ENCODE data around the gene SORBS1.
A peak's percentile ranks its signal among the peaks of the same experiment; 100 is the strongest.

SORBS1 gene

DNA sequence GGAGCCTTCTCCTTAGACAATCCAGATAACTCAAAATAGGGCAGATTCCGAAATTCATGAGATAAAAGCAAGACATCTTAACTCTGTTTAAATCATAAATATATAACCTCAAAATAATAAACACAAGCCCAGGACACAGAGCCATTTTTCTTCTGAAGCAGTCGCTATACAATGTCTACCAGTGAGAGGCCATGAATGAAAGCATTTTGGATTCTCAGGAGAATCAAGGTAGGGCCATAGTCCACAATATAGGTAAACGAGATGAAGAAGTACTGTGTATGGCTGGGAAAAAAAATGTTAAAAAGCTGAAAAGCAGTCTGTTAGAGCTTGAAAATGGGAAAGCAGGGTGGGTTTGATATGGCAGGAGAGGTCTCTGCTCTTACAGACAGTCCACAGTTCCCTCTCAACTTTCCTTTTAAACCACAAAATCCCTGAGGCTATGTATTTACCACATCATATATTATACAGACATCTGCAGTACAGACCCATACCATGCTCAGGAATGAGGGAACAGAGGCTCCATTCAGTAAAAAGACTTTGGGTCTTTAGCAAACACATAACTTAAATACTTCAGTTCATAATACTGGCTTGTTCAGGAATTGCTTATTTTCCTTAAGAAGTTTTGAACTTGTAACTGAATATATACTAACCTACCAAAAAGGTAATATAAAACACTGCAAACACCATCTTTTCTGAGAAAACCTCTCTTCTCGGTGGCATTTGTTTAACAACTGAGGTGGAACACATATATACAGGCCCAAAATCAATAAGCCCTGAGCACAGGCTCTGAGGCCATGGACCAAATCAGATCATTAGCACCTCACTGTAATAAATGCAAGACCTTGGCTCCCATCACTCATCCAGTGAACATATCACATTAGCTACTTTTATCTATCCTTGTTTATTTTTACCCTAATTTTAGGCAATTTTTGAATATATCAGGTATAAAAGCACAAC lies 109.3 kb downstream of the SORBS1 start:
- TF ChIP-seq RAD21 (IDR thresholded peaks at IDR 0.05; ENCODE audit: low read depth), result no peak
- no peak for TF ChIP-seq NFIC (IDR thresholded peaks at IDR 0.05)
- no peak for TF ChIP-seq TCF12 (IDR thresholded peaks at IDR 0.05; ENCODE audit: low read depth)
- TF ChIP-seq USF1 (IDR thresholded peaks at IDR 0.05), result no peak

- TF ChIP-seq CREB1 (IDR thresholded peaks at IDR 0.05; ENCODE audit: low read depth) (no peak), TCF12 (IDR thresholded peaks at IDR 0.05; ENCODE audit: low read depth) (no peak), FOXM1 (IDR thresholded peaks at IDR 0.05; ENCODE audit: borderline replicate concordance, low read depth) (no peak), ZBTB7A (IDR thresholded peaks at IDR 0.05; ENCODE audit: low read depth) (no peak), EGR1 (IDR thresholded peaks at IDR 0.05) (no peak), NFIC (IDR thresholded peaks at IDR 0.05) (no peak), RAD21 (IDR thresholded peaks at IDR 0.05; ENCODE audit: low read depth) (no peak), YY1 (IDR thresholded peaks at IDR 0.05; ENCODE audit: low read depth) (no peak), USF1 (IDR thresholded peaks at IDR 0.05) (no peak), TEAD4 (IDR thresholded peaks at IDR 0.05) (no peak), TAF1 (IDR thresholded peaks at IDR 0.05; ENCODE audit: low read depth) (no peak), MAX (IDR thresholded peaks at IDR 0.05) (no peak), REST (IDR thresholded peaks at IDR 0.05; ENCODE audit: low read depth) (no peak), CEBPB (IDR thresholded peaks at IDR 0.05) (no peak), EP300 (IDR thresholded peaks at IDR 0.05; ENCODE audit: borderline replicate concordance) (no peak)
Observed at GRCh38 chr10:95451150-95451549, 110.0 kb downstream of the SORBS1 start.

DNA sequence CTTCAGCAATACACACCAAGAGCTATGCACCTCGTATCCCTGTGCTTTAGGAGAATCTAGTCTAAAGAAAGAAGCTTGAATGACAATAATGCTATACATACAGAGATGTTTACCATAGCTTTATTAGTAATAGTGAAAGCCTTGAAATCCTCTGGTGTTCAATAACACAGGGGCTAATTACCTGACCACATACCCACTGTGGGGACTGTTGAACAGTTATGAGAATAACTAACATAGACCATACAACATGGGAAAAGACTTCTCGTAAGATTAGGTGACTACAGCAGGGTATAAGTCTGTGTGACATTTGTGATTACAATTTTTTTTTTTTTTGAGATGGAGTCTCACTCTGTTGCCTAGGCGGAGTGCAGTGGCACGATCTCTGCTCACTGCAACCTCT lies 111.0 kb downstream of the SORBS1 start:
- TF ChIP-seq TAF1 (IDR thresholded peaks at IDR 0.05; ENCODE audit: low read depth) (no peak), MAX (IDR thresholded peaks at IDR 0.05) (no peak), RAD21 (IDR thresholded peaks at IDR 0.05; ENCODE audit: low read depth) (no peak), ZBTB7A (IDR thresholded peaks at IDR 0.05; ENCODE audit: low read depth) (no peak), CREB1 (IDR thresholded peaks at IDR 0.05; ENCODE audit: low read depth) (no peak)

GRCh38 chr10:95447685-95448084 lies 113.5 kb downstream of the SORBS1 start:
- TF ChIP-seq USF1 (IDR thresholded peaks at IDR 0.05) (no peak), REST (IDR thresholded peaks at IDR 0.05; ENCODE audit: low read depth) (no peak), EP300 (IDR thresholded peaks at IDR 0.05; ENCODE audit: borderline replicate concordance) (no peak), YY1 (IDR thresholded peaks at IDR 0.05; ENCODE audit: low read depth) (no peak), EGR1 (IDR thresholded peaks at IDR 0.05) (no peak), CEBPB (IDR thresholded peaks at IDR 0.05) (no peak), RAD21 (IDR thresholded peaks at IDR 0.05; ENCODE audit: low read depth) (no peak), TEAD4 (IDR thresholded peaks at IDR 0.05) (no peak), CREB1 (IDR thresholded peaks at IDR 0.05; ENCODE audit: low read depth) (no peak), TCF12 (IDR thresholded peaks at IDR 0.05; ENCODE audit: low read depth) (no peak)

DNA sequence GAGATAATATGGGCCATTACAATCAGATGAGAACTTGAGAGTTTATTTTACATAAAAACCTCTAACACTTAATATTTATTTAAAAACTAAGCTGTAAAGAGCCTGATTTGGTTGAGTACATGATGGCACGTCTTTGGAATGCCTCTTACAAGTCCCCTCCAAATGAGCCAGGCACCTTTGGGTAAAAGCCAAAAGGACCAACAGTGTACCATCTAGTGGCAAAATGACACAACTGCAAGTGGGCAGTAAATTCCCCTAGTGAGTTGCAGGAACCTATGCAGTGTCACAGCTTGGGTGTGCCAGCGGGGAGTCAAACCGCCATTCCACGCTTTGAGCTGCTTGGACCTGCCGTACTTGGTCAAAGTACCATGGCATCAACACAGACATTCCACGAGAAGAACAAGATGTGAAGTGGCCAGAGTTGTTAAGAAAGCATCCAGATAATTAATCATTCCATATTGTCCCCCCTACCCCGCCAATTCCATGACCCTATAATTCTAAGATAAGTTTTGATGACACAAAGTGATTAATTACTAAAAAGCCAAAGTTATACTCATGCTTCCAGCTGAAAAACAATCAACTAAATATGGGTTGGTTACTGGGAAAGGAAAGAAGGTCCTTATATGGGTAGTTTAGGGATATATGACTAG lies 115.2 kb downstream of the SORBS1 start:
- TF ChIP-seq YY1 (IDR thresholded peaks at IDR 0.05; ENCODE audit: low read depth) (peak; percentile 65), RAD21 (IDR thresholded peaks at IDR 0.05; ENCODE audit: low read depth) (peak; percentile 58), EGR1 (IDR thresholded peaks at IDR 0.05) (no peak), TEAD4 (IDR thresholded peaks at IDR 0.05) (peak; percentile 55; the same call in 1 of the 2 replicates), NFIC (IDR thresholded peaks at IDR 0.05) (peak; percentile 86), MAX (IDR thresholded peaks at IDR 0.05) (no peak), CREB1 (IDR thresholded peaks at IDR 0.05; ENCODE audit: low read depth) (no peak)

Measured in Ishikawa (cell line).